GM23338 (cell line): Measurements from ENCODE around the gene ELFN1. TPM values are rescaled to one million over a fixed set of nuclear protein-coding genes. Genes with fewer than 3 reads are reported as not detected.

ENCODE experiments used
- ATAC-seq: fragments of 200-7000 bp; cut with Tn5 transposase; 3 replicates; pipeline ENCODE4 v1.9.1; 2020
- DNase-seq: peaks from one replicate; pipeline ENCODE4 v3.0.0-alpha.2; 2015; ENCODE audit warnings: low spot score
- H2AFZ ChIP-seq: fragments of 200-600 bp; sonication (generic); 2 replicates; pipeline ENCODE4 v1.8.0; 2016; ENCODE audit warnings: antibody characterized with exemption, mild to moderate bottlenecking, moderate library complexity
- H3F3A ChIP-seq: fragments of 200-600 bp; sonication (generic); replicated peaks from 2 replicates; pipeline ENCODE4 v1.8.0; 2017; ENCODE audit warnings: antibody characterized with exemption, mixed run types, low read depth
- H3K27ac ChIP-seq: fragments of 200-600 bp; sonication (generic); 2 replicates; pipeline ENCODE4 v1.6.1; 2016; ENCODE audit warnings: low read depth
- H3K27me3 ChIP-seq: fragments of 200-600 bp; sonication (generic); 2 replicates; pipeline ENCODE4 v1.8.0; 2016; ENCODE audit warnings: mild to moderate bottlenecking, mixed run types, moderate library complexity; ENCODE audit not compliant: insufficient read depth
- H3K36me3 ChIP-seq: fragments of 200-600 bp; sonication (generic); 2 replicates; pipeline ENCODE4 v1.8.0; 2016; ENCODE audit warnings: mild to moderate bottlenecking; ENCODE audit not compliant: insufficient read depth
- H3K4me1 ChIP-seq: fragments of 200-600 bp; sonication (generic); 2 replicates; pipeline ENCODE4 v1.8.0; 2016; ENCODE audit warnings: mild to moderate bottlenecking, moderate library complexity; ENCODE audit not compliant: insufficient read depth
- H3K4me2 ChIP-seq: fragments of 200-600 bp; sonication (generic); 2 replicates; pipeline ENCODE4 v1.7.1; 2017; ENCODE audit warnings: mixed run types
- H3K4me3 ChIP-seq: fragments of 200-600 bp; sonication (generic); 2 replicates; pipeline ENCODE4 v1.6.1; 2016; ENCODE audit warnings: mixed run types
- H3K79me2 ChIP-seq: fragments of 200-600 bp; sonication (generic); replicated peaks from 2 replicates; pipeline ENCODE4 v1.8.0; 2017; ENCODE audit warnings: mild to moderate bottlenecking; ENCODE audit not compliant: insufficient read depth
- H3K9me2 ChIP-seq: fragments of 200-600 bp; sonication (generic); 2 replicates; pipeline ENCODE4 v1.8.0; 2017; ENCODE audit not compliant: insufficient read depth
- H4K20me1 ChIP-seq: fragments of 200-600 bp; sonication (generic); replicated peaks from 2 replicates; pipeline ENCODE4 v1.8.0; 2017; ENCODE audit warnings: mild to moderate bottlenecking; ENCODE audit not compliant: insufficient read depth
- H3K27ac Mint-ChIP-seq: 2 replicates; pipeline ENCODE4 v1.8.0; 2020; ENCODE audit warnings: inconsistent platforms, mild to moderate bottlenecking, moderate library complexity, mixed read lengths
- H3K27me3 Mint-ChIP-seq: 3 replicates; pipeline ENCODE4 v1.8.0; 2022; ENCODE audit warnings: low read depth, mild to moderate bottlenecking, moderate library complexity, mixed read lengths, inconsistent platforms; ENCODE audit not compliant: insufficient read depth, poor library complexity
- H3K36me3 Mint-ChIP-seq: 3 replicates; pipeline ENCODE4 v1.8.0; 2021; ENCODE audit warnings: low read depth, mild to moderate bottlenecking, inconsistent platforms, moderate library complexity, mixed read lengths
- H3K4me1 Mint-ChIP-seq: 3 replicates; pipeline ENCODE4 v1.8.0; 2020; ENCODE audit warnings: mild to moderate bottlenecking, inconsistent platforms, mixed read lengths
- H3K4me3 Mint-ChIP-seq: 3 replicates; pipeline ENCODE4 v1.8.0; 2021; ENCODE audit warnings: moderate library complexity, mild to moderate bottlenecking, inconsistent platforms, mixed read lengths
- H3K9me3 Mint-ChIP-seq: 3 replicates; pipeline ENCODE4 v1.8.0; 2020; ENCODE audit warnings: moderate library complexity, mild to moderate bottlenecking, inconsistent platforms, mixed read lengths
- CTCF ChIP-seq, 2 experiments: fragments of 200-600 bp in 1 of 2; sonication (generic) in 1 of 2; conservative IDR thresholded peaks; 2 replicates each; pipeline versions ENCODE4 v1.5.1 to v1.6.1; 2016 to 2017; ENCODE audit warnings: antibody characterized with exemption in 2 of 2, low read depth in 2 of 2, mild to moderate bottlenecking in 2 of 2, moderate library complexity in 1 of 2
- ETS1 ChIP-seq: IDR thresholded peaks from 2 replicates; pipeline ENCODE4 v1.6.1; 2016; ENCODE audit warnings: antibody characterized with exemption
- EZH2 ChIP-seq: fragments of 200-600 bp; sonication (generic); IDR thresholded peaks from one replicate; pipeline ENCODE4 v1.8.0; 2017; ENCODE audit warnings: antibody characterized with exemption, mild to moderate bottlenecking, low read depth; ENCODE audit not compliant: unreplicated experiment
- EZH2phosphoT487 ChIP-seq: fragments of 200-600 bp; sonication (generic); IDR thresholded peaks from one replicate; pipeline ENCODE4 v1.8.1; 2018; ENCODE audit warnings: antibody characterized with exemption; ENCODE audit not compliant: unreplicated experiment
- JUNB ChIP-seq: IDR thresholded peaks from one replicate; pipeline ENCODE4 v1.6.1; 2016; ENCODE audit warnings: antibody characterized with exemption; ENCODE audit not compliant: unreplicated experiment
- NANOG ChIP-seq: IDR thresholded peaks from 2 replicates; pipeline ENCODE4 v1.6.1; 2016; ENCODE audit warnings: antibody characterized with exemption, borderline replicate concordance
- POLR2AphosphoS5 ChIP-seq: IDR thresholded peaks from 2 replicates; pipeline ENCODE4 v1.6.1; 2016; ENCODE audit warnings: antibody characterized with exemption, low read depth
- REST ChIP-seq: IDR thresholded peaks from one replicate; pipeline ENCODE4 v1.6.1; 2018; ENCODE audit warnings: antibody characterized with exemption; ENCODE audit not compliant: unreplicated experiment
- STAT1 ChIP-seq: IDR thresholded peaks from one replicate; pipeline ENCODE4 v1.6.1; 2016; ENCODE audit warnings: antibody characterized with exemption; ENCODE audit not compliant: unreplicated experiment
- ZNF114 ChIP-seq: fragments of 250-450 bp; sonication (Bioruptor Pico); IDR thresholded peaks from 2 replicates; pipeline ENCODE4 v1.5.0; 2020; ENCODE audit warnings: mild to moderate bottlenecking, moderate library complexity
- ZNF331 ChIP-seq: fragments of 250-450 bp; sonication (Bioruptor Pico); IDR thresholded peaks from 2 replicates; pipeline ENCODE4 v1.5.0; 2020; ENCODE audit warnings: low read depth, mild to moderate bottlenecking, moderate library complexity
- ZNF462 ChIP-seq: fragments of 250-450 bp; sonication (Bioruptor Pico); IDR thresholded peaks from 2 replicates; pipeline ENCODE4 v1.5.0; 2020; ENCODE audit warnings: mild to moderate bottlenecking, moderate library complexity
- polyA plus RNA-seq: library from polyadenylated mRNA; unstranded; fragments of >200 nt; fragmentation: Nextera tagmentation; extraction: Ambion mirVana; gene quantifications from 2 replicates; pipeline ENCODE4 v1.2.1, GENCODE V29; 2016
- total RNA-seq: library from RNA; depleted of rRNA; stranded (reverse); fragments of >200 nt; shearing (Covaris generic); gene quantifications from 2 replicates; pipeline ENCODE4 v1.2.3, GENCODE V29; 2014

ELFN1 gene
- total and polyA plus RNA-seq, 2 experiments from 2014 or later: 0.08 to 3.5 TPM

GRCh38 chr7:1644341-1645070 lies 25.6 kb upstream of the ELFN1 start:
- Histone ChIP-seq H2AFZ (no peak overlapping the region), H3K79me2 (no peaks in the 10 kb centered on the region), H4K20me1 (no peaks in the 10 kb centered on the region), H3K4me2 (no peak overlapping the region), H3K36me3 (no peaks in the 10 kb centered on the region), H3K4me3 (no peak overlapping the region), H3F3A (no peaks in the 10 kb centered on the region), H3K27me3 (no peaks in the 10 kb centered on the region), H3K4me1 (no peaks in the 10 kb centered on the region), H3K27ac (no peak overlapping the region), H3K9me2 (no peaks in the 10 kb centered on the region)
- no peak for DNase-seq
- no peak for ATAC-seq
- no peaks in the 10 kb centered on the region for H3K36me3 Mint-ChIP-seq
- no peaks in the 10 kb centered on the region for H3K4me1 Mint-ChIP-seq
- no peaks in the 10 kb centered on the region for H3K9me3 Mint-ChIP-seq
- H3K27me3 Mint-ChIP-seq: peaks cover 7% of the 10 kb centered on the region
- TF ChIP-seq EZH2phosphoT487 (no peak), CTCF (conservative IDR thresholded peaks at IDR 0.05; ENCODE audit: low read depth in 2 of 2) (no peak), STAT1 (no peak), ZNF462 (no peak), REST (no peak), ZNF114 (CRISPR knock-in tag) (no peak), POLR2AphosphoS5 (no peak), EZH2 (no peak), JUNB (no peak), ETS1 (no peak), ZNF331 (CRISPR knock-in tag) (no peak), NANOG (no peak)
- no peak overlapping the region for H3K27ac Mint-ChIP-seq
- H3K4me3 Mint-ChIP-seq: no peak overlapping the region
